ENCODE results near the gene KRT10. TPM values are rescaled to one million over a fixed set of nuclear protein-coding genes. Genes with fewer than 3 reads are reported as not detected.

Gene KRT10
- total RNA-seq, 4 donors from 2014 or later: 9.9 to 15.7 (median 10.7) TPM

DNA sequence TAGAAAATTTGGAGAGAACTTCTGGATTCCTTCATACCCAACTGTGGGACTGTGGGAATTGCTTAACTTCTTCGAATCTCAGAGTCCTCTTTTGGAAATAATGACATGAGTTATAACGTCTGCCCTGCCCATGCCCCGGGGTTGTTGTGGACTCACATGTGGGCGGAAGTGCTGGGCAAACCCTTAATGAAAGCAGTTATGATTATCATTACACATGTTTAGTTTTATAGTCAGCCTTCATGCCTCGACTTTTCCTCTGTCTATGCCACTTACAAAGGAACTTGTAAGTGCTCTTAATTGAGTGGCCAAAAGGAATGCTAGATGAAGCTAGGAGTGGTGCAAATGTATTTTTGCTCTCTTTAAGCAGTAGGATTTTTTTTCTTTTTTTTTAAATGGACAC lies 44.0 kb downstream of the KRT10 start:
- no peak for TF ChIP-seq POLR2A (IDR thresholded peaks at IDR 0.05; ENCODE audit: low read depth)
- no peak for TF ChIP-seq EP300 (IDR thresholded peaks at IDR 0.05)
- no peak for TF ChIP-seq POLR2AphosphoS5 (IDR thresholded peaks at IDR 0.05)
- TF ChIP-seq, protein P1, sequence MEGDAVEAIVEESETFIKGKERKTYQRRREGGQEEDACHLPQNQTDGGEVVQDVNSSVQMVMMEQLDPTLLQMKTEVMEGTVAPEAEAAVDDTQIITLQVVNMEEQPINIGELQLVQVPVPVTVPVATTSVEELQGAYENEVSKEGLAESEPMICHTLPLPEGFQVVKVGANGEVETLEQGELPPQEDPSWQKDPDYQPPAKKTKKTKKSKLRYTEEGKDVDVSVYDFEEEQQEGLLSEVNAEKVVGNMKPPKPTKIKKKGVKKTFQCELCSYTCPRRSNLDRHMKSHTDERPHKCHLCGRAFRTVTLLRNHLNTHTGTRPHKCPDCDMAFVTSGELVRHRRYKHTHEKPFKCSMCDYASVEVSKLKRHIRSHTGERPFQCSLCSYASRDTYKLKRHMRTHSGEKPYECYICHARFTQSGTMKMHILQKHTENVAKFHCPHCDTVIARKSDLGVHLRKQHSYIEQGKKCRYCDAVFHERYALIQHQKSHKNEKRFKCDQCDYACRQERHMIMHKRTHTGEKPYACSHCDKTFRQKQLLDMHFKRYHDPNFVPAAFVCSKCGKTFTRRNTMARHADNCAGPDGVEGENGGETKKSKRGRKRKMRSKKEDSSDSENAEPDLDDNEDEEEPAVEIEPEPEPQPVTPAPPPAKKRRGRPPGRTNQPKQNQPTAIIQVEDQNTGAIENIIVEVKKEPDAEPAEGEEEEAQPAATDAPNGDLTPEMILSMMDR (IDR thresholded peaks at IDR 0.05): no peak
- H3K27ac ChIP-seq (replicated peaks in 1 of 4): no peak overlapping the region
- H3K36me3 ChIP-seq: no peaks in the 10 kb centered on the region
- no peaks in the 10 kb centered on the region for H3K4me1 ChIP-seq
- DNase-seq (ENCODE audit: extremely low spot score): no peak
- intact Hi-C loops (cut with DNase I): no loop called here
- peaks cover 0 to 63% (median 13%) of the 10 kb centered on the region in 4 donors for H3K27me3 ChIP-seq
- no peaks in the 10 kb centered on the region for H3K9me3 ChIP-seq
- WGBS: 73% methylated on average over 5 of the region's 5 CpGs
- no peak overlapping the region for H3K4me3 ChIP-seq

DNA sequence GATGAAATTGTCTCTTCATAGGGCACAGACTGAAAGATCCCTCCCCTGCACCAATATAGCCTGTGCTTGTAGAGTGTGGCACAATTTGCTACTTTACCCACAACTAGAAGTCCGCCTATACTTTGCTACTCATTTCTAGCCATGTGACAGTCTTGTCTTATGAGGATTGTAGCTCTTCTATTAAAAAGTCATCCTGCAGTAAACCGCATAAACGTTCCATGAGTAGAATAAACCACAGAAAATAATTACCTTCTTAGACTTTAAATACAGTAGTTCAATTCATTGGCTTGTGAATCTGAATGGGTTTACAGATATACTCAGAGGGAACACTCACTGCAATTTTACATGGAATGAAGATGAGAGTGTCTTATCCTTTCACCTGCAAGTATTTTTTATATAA lies 44.4 kb downstream of the KRT10 start:
- intact Hi-C loops (cut with DNase I): no loop called here
- DNase-seq (ENCODE audit: extremely low spot score): no peak

DNA sequence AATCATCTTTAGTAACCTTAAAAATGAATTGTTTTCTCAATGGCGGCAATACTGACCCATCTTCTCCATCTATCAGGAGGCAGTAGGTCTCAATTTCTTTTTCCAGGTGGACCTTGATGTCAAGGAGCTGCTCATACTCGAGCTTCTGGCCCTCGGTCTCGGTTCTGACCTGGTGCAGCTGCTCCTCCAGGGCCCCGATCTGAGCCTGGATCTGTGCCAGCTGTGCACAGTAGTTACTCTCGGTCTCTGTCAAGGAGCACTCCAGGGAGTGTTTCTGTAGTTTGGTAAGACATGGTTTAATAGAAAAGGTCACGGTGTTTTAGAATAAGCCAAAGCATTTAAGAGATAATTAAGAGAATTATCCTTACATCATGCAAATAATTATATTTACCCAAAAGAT lies 45.0 kb downstream of the KRT10 start:
- DNase-seq (ENCODE audit: extremely low spot score): no peak
- Histone ChIP-seq H3K27ac (replicated peaks in 1 of 4) (no peak overlapping the region), H3K9me3 (no peaks in the 10 kb centered on the region), H3K36me3 (no peaks in the 10 kb centered on the region), H3K4me3 (no peak overlapping the region), H3K4me1 (no peaks in the 10 kb centered on the region), H3K27me3 (peaks cover 0 to 64% (median 13%) of the 10 kb centered on the region in 4 donors)
- intact Hi-C loops (cut with DNase I): no loop called here
- 62% methylated on average over 7 of the region's 7 CpGs for WGBS
- TF ChIP-seq, protein P1 (IDR thresholded peaks at IDR 0.05): no peak
- no peak for TF ChIP-seq POLR2A (IDR thresholded peaks at IDR 0.05; ENCODE audit: low read depth)
- no peak for TF ChIP-seq POLR2AphosphoS5 (IDR thresholded peaks at IDR 0.05)
- TF ChIP-seq EP300 (IDR thresholded peaks at IDR 0.05): no peak

More for the DNA sequence above, 44.4 kb downstream of the KRT10 start:
- no peaks in the 10 kb centered on the region for H3K36me3 ChIP-seq
- no peak overlapping the region for H3K27ac ChIP-seq (replicated peaks in 1 of 4)
- WGBS: 85% methylated on average over 3 of the region's 3 CpGs
- TF ChIP-seq EP300 (IDR thresholded peaks at IDR 0.05): no peak
- no peak for TF ChIP-seq POLR2AphosphoS5 (IDR thresholded peaks at IDR 0.05)
- TF ChIP-seq POLR2A (IDR thresholded peaks at IDR 0.05; ENCODE audit: low read depth): no peak
- no peaks in the 10 kb centered on the region for H3K4me1 ChIP-seq
- H3K9me3 ChIP-seq: no peaks in the 10 kb centered on the region
- peaks cover 0 to 63% (median 13%) of the 10 kb centered on the region in 4 donors for H3K27me3 ChIP-seq
- H3K4me3 ChIP-seq: no peak overlapping the region

DNA sequence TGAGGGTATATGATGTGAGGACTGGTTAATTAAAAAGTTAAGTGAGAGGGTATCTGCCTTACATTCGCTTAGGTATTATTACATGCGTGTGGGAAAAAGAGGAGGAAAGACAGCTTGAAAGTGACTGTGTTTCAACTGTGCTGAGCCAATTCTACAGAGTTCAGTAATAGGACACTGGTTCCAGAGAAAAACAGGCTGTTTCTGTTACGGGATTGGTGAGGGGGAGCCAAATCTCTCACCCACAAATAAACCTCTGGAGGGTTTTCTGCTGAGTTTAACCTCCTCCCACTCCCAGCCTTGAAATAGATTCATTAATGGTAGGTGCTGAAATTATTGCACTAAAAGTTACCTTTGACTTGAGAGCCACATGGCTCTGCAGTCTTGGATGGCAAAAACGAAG lies 46.5 kb downstream of the KRT10 start:
- no peak overlapping the region for H3K27ac ChIP-seq (replicated peaks in 1 of 4)
- intact Hi-C loops (cut with DNase I): no loop called here
- no peak for DNase-seq (ENCODE audit: extremely low spot score)
- TF ChIP-seq EP300 (IDR thresholded peaks at IDR 0.05): no peak
- TF ChIP-seq POLR2A (IDR thresholded peaks at IDR 0.05; ENCODE audit: low read depth): no peak
- TF ChIP-seq, protein P1 (IDR thresholded peaks at IDR 0.05): no peak
- no peak for TF ChIP-seq POLR2AphosphoS5 (IDR thresholded peaks at IDR 0.05)
- peaks cover 0 to 59% (median 13%) of the 10 kb centered on the region in 4 donors for H3K27me3 ChIP-seq
- H3K36me3 ChIP-seq: no peaks in the 10 kb centered on the region
- H3K4me1 ChIP-seq: no peaks in the 10 kb centered on the region
- 65% methylated on average over 4 of the region's 4 CpGs for WGBS
- no peak overlapping the region for H3K4me3 ChIP-seq
- H3K9me3 ChIP-seq: no peaks in the 10 kb centered on the region

DNA sequence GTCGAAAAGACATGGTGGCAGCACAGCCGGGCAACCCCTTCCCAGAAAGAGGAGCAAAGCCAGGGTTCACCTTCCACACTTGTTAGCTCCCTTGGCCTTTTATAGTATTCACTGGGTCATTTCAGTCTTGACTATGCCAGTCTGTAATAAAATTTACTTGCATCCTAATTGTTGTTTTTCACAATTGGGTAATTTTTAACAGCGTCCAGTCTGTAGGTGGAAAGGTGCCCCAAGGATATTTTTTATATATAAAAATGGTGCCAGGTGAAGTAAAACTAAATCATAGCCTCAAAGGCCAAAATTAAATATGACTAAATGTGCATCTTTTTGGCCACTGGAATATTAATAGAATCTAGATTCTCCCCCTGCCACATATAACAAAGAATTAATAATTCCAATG lies 50.3 kb downstream of the KRT10 start, which contains the start of gene KRT26:
KRT26 (minus strand) TSS at position 101 of the 400 bp plus-strand sequence; CDS start at position 13, 88 bp downstream.
- no peak within 1 kb of the TSS for H3K4me3 ChIP-seq
- H3K36me3 ChIP-seq: no peaks in the 10 kb centered on the region
- 86% methylated on average over 3 of the region's 3 CpGs for WGBS
- peaks cover 0 to 26% (median 0%) of the 10 kb centered on the region in 4 donors for H3K27me3 ChIP-seq
- intact Hi-C loops (cut with DNase I): no loop called here
- H3K4me1 ChIP-seq: no peaks in the 10 kb centered on the region
- no peaks in the 10 kb centered on the region for H3K9me3 ChIP-seq
- TF ChIP-seq EP300 (IDR thresholded peaks at IDR 0.05): no peak
- no peak for TF ChIP-seq POLR2A (IDR thresholded peaks at IDR 0.05; ENCODE audit: low read depth)
- no peak for TF ChIP-seq POLR2AphosphoS5 (IDR thresholded peaks at IDR 0.05)
- TF ChIP-seq, protein P1 (IDR thresholded peaks at IDR 0.05): no peak
- DNase-seq (ENCODE audit: extremely low spot score): no peak
- H3K27ac ChIP-seq (replicated peaks in 1 of 4): no peak within 1 kb of the TSS

Other genes starting within 250 kb of the KRT10 start
- gene SMARCE1, start 174.8 kb downstream of the KRT10 start, total RNA-seq: 100 to 1,000 TPM in 2 of 4 donors, 10 to 100 TPM in 2; 86.8 to 112 (median 102) TPM
- gene KRT222, start 157.4 kb downstream of the KRT10 start, total RNA-seq: 1 to 10 TPM in 3 of 4 donors, under 1 TPM in 1; 0.97 to 3.0 (median 2.7) TPM
- gene KRT24, start 118.9 kb downstream of the KRT10 start, total RNA-seq: under 1 TPM in 3 of 4 donors, not detected in 1; 0.17 to 0.52 (median 0.42) TPM
- gene KRT25, start 67.3 kb downstream of the KRT10 start, total RNA-seq: not detected
- gene KRT26, start 50.4 kb downstream of the KRT10 start, total RNA-seq: not detected
- not detected for gene KRT27, start 40.1 kb downstream of the KRT10 start, total RNA-seq
- gene KRT28, start 22.7 kb downstream of the KRT10 start, total RNA-seq: not detected
- gene KRT12, start 44.6 kb upstream of the KRT10 start, total RNA-seq: not detected
- under 1 TPM in 1 of 4 donors, not detected in 3; 0.52 TPM for gene KRT20, start 62.6 kb upstream of the KRT10 start, total RNA-seq
- gene KRT23, start 115.0 kb upstream of the KRT10 start, total RNA-seq: under 1 TPM in 1 of 4 donors, not detected in 3; 0.50 TPM
- gene KRT39, start 144.3 kb upstream of the KRT10 start, total RNA-seq: not detected
- not detected for gene KRT40, start 161.7 kb upstream of the KRT10 start, total RNA-seq
- not detected for gene KRTAP3-3, start 171.6 kb upstream of the KRT10 start, total RNA-seq
- not detected for gene KRTAP3-2, start 177.3 kb upstream of the KRT10 start, total RNA-seq
- gene KRTAP3-1, start 186.5 kb upstream of the KRT10 start, total RNA-seq: not detected
- gene KRTAP1-5, start 204.6 kb upstream of the KRT10 start, total RNA-seq: not detected
- not detected for gene KRTAP1-4, start 207.6 kb upstream of the KRT10 start, total RNA-seq
- not detected for gene KRTAP1-3, start 212.3 kb upstream of the KRT10 start, total RNA-seq
- gene KRTAP1-1, start 218.8 kb upstream of the KRT10 start, total RNA-seq: not detected
- not detected for gene KRTAP2-1, start 224.7 kb upstream of the KRT10 start, total RNA-seq
- gene KRTAP2-2, start 232.6 kb upstream of the KRT10 start, total RNA-seq: not detected
- not detected for gene KRTAP2-3, start 237.5 kb upstream of the KRT10 start, total RNA-seq
- not detected for gene KRTAP2-4, start 243.3 kb upstream of the KRT10 start, total RNA-seq

Data from esophagus muscularis mucosa (tissue), 4 donors.